ENCODE data around the gene E2F6.
A peak's percentile ranks its signal among the peaks of the same experiment; 100 is the strongest.
"Not testable (repeated sequence)": the region's sequence is repeated elsewhere in the genome, so short reads cannot be mapped to it uniquely, and the experiment has no call there.

E2F6 gene

DNA sequence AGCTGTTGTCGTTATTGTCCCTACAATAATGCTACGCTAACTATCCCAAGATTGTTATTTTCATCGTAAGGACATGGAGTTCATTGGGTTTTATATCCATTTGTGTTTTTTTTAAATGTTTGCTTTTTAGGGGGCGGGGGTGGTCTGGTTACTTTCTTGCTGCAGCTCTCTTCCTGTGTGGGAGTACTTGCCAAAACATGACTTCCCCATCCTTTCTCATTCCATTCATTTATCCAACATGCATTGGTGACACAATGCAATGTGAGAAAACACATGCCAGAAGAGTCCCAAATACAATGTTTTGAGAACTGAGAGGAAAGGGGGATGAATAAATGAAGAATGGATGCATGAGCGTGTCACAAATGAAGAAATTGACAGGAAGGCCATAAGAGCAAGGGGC, 55.9 kb downstream of the E2F6 start:
- peaks cover 6 to 26% (median 19%) of the 10 kb centered on the region in 5 donors for H3K4me1 ChIP-seq (ENCODE audit: control insufficient read depth in 5 of 5, insufficient read depth in 5 of 5, low read length in 5 of 5)
- no peaks in the 10 kb centered on the region for H3K9me3 ChIP-seq (ENCODE audit: control insufficient read depth in 5 of 5, low read length in 5 of 5)
- H3K27me3 ChIP-seq (ENCODE audit: control insufficient read depth in 5 of 5, insufficient read depth in 4 of 5, low read length in 5 of 5): no peaks in the 10 kb centered on the region
- no peaks in the 10 kb centered on the region for H3K36me3 ChIP-seq (ENCODE audit: control insufficient read depth in 5 of 5, insufficient read depth in 5 of 5, low read length in 5 of 5)
- no peak overlapping the region for H3K27ac ChIP-seq (ENCODE audit: low read depth, low read length)
- no peak overlapping the region for H3K9ac ChIP-seq (ENCODE audit: low read length in 5 of 5)
- no peak overlapping the region for H3K4me3 ChIP-seq (ENCODE audit: low read depth in 1 of 5, low read length in 5 of 5)

DNA sequence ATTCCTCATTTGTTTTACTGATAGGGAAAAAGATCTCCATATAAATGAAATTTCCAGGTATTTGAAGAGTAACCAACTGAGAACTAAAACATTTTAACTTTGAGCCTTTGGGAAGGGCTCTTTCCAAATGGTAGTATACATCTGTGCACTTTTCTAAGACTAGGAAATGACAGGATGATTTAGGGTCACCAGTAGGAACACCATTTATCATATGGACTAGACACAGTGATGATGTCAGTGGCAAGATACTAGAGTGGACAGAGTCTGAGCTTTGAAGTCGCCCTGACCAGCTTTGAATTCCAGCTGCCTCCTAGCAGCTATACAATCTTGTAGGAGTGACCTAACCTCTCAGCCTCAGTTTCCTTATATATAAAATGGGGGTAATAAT, 56.4 kb downstream of the E2F6 start:
- H3K27me3 ChIP-seq (ENCODE audit: control insufficient read depth in 5 of 5, insufficient read depth in 4 of 5, low read length in 5 of 5): no peaks in the 10 kb centered on the region
- H3K27ac ChIP-seq (ENCODE audit: low read depth, low read length): peak overlapping the region; percentile 9
- no peaks in the 10 kb centered on the region for H3K9me3 ChIP-seq (ENCODE audit: control insufficient read depth in 5 of 5, low read length in 5 of 5)
- no peak overlapping the region for H3K4me3 ChIP-seq (ENCODE audit: low read depth in 1 of 5, low read length in 5 of 5)
- no peak overlapping the region for H3K9ac ChIP-seq (ENCODE audit: low read length in 5 of 5)
- peaks cover 6 to 32% (median 23%) of the 10 kb centered on the region in 5 donors for H3K4me1 ChIP-seq (ENCODE audit: control insufficient read depth in 5 of 5, insufficient read depth in 5 of 5, low read length in 5 of 5)
- H3K36me3 ChIP-seq (ENCODE audit: control insufficient read depth in 5 of 5, insufficient read depth in 5 of 5, low read length in 5 of 5): no peaks in the 10 kb centered on the region

DNA sequence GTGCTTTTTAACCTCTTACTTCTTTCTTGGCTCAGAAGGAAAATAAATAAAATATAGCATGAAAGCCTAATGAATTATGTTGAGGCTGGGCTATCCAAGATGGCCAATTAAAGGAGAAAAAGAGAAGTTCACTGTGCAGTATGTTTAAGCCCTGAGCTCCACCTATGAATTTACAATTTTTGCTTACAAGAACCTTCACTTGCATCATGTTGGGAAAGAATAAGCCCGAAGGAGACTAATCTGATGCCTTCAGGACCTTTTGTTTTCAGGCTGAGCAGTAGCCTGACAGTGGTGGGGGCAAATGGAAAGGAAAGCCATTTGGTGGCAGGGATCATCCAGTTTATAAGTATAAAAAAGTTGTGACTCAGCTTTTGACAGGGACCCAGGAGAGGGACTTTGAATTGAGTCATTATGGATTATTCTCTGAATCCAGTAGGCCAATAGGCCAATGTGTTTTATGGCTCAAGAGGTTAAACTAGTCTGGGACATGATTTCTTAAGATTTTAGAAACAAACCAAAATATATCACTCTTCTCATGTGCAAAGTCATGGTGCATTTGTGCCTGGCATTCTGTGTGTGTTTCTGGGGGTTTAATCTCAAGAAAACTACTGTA, 56.9 kb downstream of the E2F6 start:
- H3K27ac ChIP-seq (ENCODE audit: low read depth, low read length): peak overlapping the region; percentile 9
- no peaks in the 10 kb centered on the region for H3K9me3 ChIP-seq (ENCODE audit: control insufficient read depth in 5 of 5, low read length in 5 of 5)
- peaks cover 6 to 36% (median 24%) of the 10 kb centered on the region in 5 donors for H3K4me1 ChIP-seq (ENCODE audit: control insufficient read depth in 5 of 5, insufficient read depth in 5 of 5, low read length in 5 of 5)
- H3K9ac ChIP-seq (ENCODE audit: low read length in 5 of 5): no peak overlapping the region
- no peaks in the 10 kb centered on the region for H3K27me3 ChIP-seq (ENCODE audit: control insufficient read depth in 5 of 5, insufficient read depth in 4 of 5, low read length in 5 of 5)
- H3K4me3 ChIP-seq (ENCODE audit: low read depth in 1 of 5, low read length in 5 of 5): no peak overlapping the region
- H3K36me3 ChIP-seq (ENCODE audit: control insufficient read depth in 5 of 5, insufficient read depth in 5 of 5, low read length in 5 of 5): no peaks in the 10 kb centered on the region

DNA sequence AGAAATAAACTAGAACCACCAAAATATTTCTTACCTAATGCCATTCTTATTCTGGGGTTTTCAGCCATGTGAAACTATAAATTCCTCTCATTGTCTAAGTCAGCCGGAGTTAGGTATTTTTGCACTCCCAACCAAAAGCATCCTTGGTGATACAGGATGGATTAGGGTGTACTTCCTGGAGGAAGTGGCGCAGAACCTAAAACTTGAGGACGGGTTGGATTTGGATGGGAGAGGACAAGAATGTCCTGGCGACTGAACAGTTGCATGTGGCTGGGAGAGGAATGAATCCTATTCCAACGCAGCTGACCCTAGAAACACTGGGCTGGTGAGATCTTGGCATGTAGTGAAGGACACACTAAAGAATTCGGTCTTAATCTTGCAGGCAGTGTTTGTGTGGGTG, 58.5 kb downstream of the E2F6 start:
- Histone ChIP-seq H3K4me3 (ENCODE audit: low read depth in 1 of 5, low read length in 5 of 5) (no peak overlapping the region), H3K9ac (ENCODE audit: low read length in 5 of 5) (no peak overlapping the region), H3K9me3 (ENCODE audit: control insufficient read depth in 5 of 5, low read length in 5 of 5) (no peaks in the 10 kb centered on the region), H3K4me1 (ENCODE audit: control insufficient read depth in 5 of 5, insufficient read depth in 5 of 5, low read length in 5 of 5) (peaks cover 11 to 43% (median 28%) of the 10 kb centered on the region in 5 donors), H3K36me3 (ENCODE audit: control insufficient read depth in 5 of 5, insufficient read depth in 5 of 5, low read length in 5 of 5) (no peaks in the 10 kb centered on the region), H3K27me3 (ENCODE audit: control insufficient read depth in 5 of 5, insufficient read depth in 4 of 5, low read length in 5 of 5) (no peaks in the 10 kb centered on the region), H3K27ac (ENCODE audit: low read depth, low read length) (peak overlapping the region; percentile 33)

DNA sequence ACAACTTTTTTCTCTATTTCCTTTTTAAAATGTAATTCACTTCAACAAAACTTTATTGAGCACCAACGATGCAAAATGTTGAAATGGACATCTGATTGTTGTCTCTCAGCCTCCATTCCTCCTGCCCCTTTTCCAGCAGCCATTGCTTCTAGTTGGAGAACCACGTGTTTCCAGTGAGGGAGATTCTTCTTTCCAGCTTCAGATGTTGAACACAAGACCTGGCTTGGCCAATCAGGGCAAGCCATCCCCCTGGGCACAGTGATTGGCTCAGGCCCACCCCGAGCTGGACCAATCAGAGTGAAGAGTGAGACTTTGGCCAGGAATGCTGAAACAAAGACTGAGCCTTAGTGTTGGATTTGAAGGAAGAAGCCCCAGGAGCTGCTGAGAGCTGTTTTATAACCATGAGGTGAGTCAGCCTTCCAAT, 59.0 kb downstream of the E2F6 start:
- peak overlapping the region in 1 of 5 donors; percentile 11 for H3K9ac ChIP-seq (ENCODE audit: low read length in 5 of 5)
- H3K4me1 ChIP-seq (ENCODE audit: control insufficient read depth in 5 of 5, insufficient read depth in 5 of 5, low read length in 5 of 5): peaks cover 8 to 39% (median 25%) of the 10 kb centered on the region in 5 donors
- no peaks in the 10 kb centered on the region for H3K27me3 ChIP-seq (ENCODE audit: control insufficient read depth in 5 of 5, insufficient read depth in 4 of 5, low read length in 5 of 5)
- H3K4me3 ChIP-seq (ENCODE audit: low read depth in 1 of 5, low read length in 5 of 5): peak overlapping the region in 1 of 5 donors; percentile 20
- H3K9me3 ChIP-seq (ENCODE audit: control insufficient read depth in 5 of 5, low read length in 5 of 5): no peaks in the 10 kb centered on the region
- no peaks in the 10 kb centered on the region for H3K36me3 ChIP-seq (ENCODE audit: control insufficient read depth in 5 of 5, insufficient read depth in 5 of 5, low read length in 5 of 5)
- H3K27ac ChIP-seq (ENCODE audit: low read depth, low read length): peak overlapping the region; percentile 33

DNA sequence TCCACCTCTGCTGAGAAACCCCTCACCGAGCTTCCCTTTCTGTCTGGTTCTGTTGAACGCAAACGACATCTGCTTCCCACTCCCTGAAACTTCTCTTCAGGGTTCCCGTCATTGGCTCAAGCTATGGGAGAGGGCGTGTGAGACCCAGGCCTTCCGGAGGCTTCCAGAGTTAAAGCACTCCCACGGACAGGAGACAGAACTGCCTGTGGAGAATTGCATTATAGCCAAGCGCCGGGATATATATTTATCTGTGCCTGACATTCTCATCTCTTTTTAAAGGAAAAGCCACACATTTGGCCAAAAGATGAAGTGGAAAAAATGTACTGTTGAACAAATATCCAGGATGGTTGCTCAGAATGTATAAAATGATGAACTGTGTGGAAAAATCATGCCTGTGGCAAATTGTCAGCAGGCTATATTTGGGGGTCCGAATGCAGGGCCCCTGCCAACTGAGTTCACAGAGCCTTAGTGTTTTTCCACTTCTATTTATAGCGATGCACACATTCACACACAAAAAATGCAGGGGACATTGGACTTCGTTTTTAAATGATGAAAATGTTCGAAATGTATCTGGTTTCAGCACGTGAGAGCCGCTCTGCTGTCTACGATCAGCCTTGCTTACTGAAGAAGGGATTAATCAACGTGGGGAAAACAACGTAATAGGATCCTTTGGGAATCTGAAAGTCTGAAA, 59.5 kb downstream of the E2F6 start:
- H3K27me3 ChIP-seq (ENCODE audit: control insufficient read depth in 5 of 5, insufficient read depth in 4 of 5, low read length in 5 of 5): no peaks in the 10 kb centered on the region
- peaks cover 4 to 35% (median 20%) of the 10 kb centered on the region in 5 donors for H3K4me1 ChIP-seq (ENCODE audit: control insufficient read depth in 5 of 5, insufficient read depth in 5 of 5, low read length in 5 of 5)
- H3K9ac ChIP-seq (ENCODE audit: low read length in 5 of 5): peak overlapping the region in 1 of 5 donors; percentile 11
- peak overlapping the region in 2 of 5 donors; percentile 11 to 20 for H3K4me3 ChIP-seq (ENCODE audit: low read depth in 1 of 5, low read length in 5 of 5)
- H3K27ac ChIP-seq (ENCODE audit: low read depth, low read length): no peak overlapping the region
- no peaks in the 10 kb centered on the region for H3K9me3 ChIP-seq (ENCODE audit: control insufficient read depth in 5 of 5, low read length in 5 of 5)
- no peaks in the 10 kb centered on the region for H3K36me3 ChIP-seq (ENCODE audit: control insufficient read depth in 5 of 5, insufficient read depth in 5 of 5, low read length in 5 of 5)

DNA sequence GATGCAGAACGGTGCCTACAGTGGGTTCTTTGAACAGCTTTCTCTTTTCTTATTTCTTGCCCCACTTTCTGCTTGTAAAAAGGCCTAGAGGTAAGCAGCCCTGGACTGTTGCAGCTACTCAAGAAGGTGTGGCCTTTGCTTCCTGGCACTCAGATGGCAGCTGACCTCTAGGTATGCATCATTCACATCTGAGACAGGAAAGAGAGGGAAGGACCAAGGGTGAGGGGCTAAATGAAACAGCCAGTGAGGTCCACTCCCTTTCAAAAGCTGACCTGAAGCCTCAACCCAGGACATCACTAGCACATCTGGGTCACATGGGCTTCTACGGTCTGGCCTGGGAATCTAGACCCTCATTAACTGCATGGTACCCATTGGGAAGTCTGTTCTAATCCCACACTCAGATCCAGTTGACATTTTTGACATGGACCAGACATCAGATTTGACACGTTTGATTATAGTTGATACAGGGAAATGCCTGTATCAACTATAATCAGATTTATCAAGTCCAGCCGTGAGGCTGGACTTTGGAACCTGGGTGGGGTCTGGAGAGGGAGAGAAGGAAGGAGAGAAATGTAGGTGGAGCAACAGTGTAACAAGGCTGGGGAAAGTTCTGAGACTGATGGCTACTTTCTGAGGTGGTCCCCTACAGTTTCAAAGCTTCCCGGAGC, 60.2 kb downstream of the E2F6 start:
- Histone ChIP-seq H3K27ac (ENCODE audit: low read depth, low read length) (no peak overlapping the region), H3K4me3 (ENCODE audit: low read depth in 1 of 5, low read length in 5 of 5) (no peak overlapping the region)

DNA sequence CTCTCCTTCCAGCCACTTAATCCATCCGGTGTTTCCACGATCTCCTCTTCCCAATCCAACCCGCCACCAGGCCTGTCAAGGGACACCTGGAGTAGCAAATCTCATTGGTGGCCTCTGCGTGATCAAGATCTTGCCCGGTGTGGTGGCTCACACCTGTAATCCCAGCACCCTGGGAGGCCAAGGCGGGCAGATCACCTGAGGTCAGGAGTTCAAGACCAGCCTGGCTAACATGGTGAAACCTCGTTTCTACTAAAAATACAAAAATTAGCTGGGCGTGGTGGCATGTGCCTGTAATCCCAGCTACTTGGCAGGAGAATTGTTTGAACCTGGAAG, 60.9 kb downstream of the E2F6 start:
- not testable (repeated sequence) for H3K9me3 ChIP-seq (ENCODE audit: control insufficient read depth in 5 of 5, low read length in 5 of 5); H3K36me3 ChIP-seq (ENCODE audit: control insufficient read depth in 5 of 5, insufficient read depth in 5 of 5, low read length in 5 of 5); H3K9ac ChIP-seq (ENCODE audit: low read length in 5 of 5); H3K27ac ChIP-seq (ENCODE audit: low read depth, low read length); H3K4me3 ChIP-seq (ENCODE audit: low read depth in 1 of 5, low read length in 5 of 5); H3K27me3 ChIP-seq (ENCODE audit: control insufficient read depth in 5 of 5, insufficient read depth in 4 of 5, low read length in 5 of 5)
- peaks cover 4 to 32% (median 19%) of the 10 kb centered on the region in 5 donors for H3K4me1 ChIP-seq (ENCODE audit: control insufficient read depth in 5 of 5, insufficient read depth in 5 of 5, low read length in 5 of 5)

More for the DNA sequence above, 60.2 kb downstream of the E2F6 start:
- H3K36me3 ChIP-seq (ENCODE audit: control insufficient read depth in 5 of 5, insufficient read depth in 5 of 5, low read length in 5 of 5): no peaks in the 10 kb centered on the region
- peaks cover 4 to 32% (median 19%) of the 10 kb centered on the region in 5 donors for H3K4me1 ChIP-seq (ENCODE audit: control insufficient read depth in 5 of 5, insufficient read depth in 5 of 5, low read length in 5 of 5)
- H3K9ac ChIP-seq (ENCODE audit: low read length in 5 of 5): no peak overlapping the region
- no peaks in the 10 kb centered on the region for H3K9me3 ChIP-seq (ENCODE audit: control insufficient read depth in 5 of 5, low read length in 5 of 5)
- H3K27me3 ChIP-seq (ENCODE audit: control insufficient read depth in 5 of 5, insufficient read depth in 4 of 5, low read length in 5 of 5): no peaks in the 10 kb centered on the region

DNA sequence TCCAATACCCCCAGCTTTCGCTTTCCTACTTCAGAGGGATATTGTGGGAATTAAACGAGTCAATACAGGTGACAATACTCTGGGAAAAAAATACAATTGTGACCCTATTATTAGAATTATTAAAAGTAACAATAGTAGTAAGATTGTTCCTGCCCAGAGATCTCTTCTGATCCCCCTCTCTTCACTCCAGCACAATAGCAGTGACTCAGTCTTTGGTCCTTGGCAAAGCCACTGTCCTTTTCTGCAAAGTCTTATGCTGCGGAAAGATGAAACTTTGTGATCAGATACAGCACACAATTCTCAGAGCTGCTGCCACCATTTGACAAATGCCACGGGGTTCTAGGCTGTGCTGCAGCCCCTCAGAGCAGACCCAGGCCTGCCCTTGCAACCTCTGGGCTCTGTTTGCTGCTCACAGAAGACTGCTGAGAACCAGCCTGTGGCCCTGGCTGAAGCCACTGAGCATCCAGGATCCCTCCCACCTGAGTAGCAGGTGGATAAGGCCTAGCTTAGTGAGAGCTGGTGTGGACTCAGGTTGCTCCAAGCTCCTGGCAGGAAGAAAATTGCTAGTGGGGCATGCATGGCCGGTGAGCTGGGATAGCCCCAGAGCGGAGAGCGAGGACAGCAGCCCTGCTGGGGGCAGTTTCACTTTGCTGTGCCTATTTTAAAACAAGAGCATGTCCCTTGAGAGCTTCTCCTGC, 61.4 kb downstream of the E2F6 start:
- H3K4me3 ChIP-seq (ENCODE audit: low read depth in 1 of 5, low read length in 5 of 5): no peak overlapping the region
- H3K9me3 ChIP-seq (ENCODE audit: control insufficient read depth in 5 of 5, low read length in 5 of 5): no peaks in the 10 kb centered on the region
- no peak overlapping the region for H3K9ac ChIP-seq (ENCODE audit: low read length in 5 of 5)
- no peaks in the 10 kb centered on the region for H3K36me3 ChIP-seq (ENCODE audit: control insufficient read depth in 5 of 5, insufficient read depth in 5 of 5, low read length in 5 of 5)
- peak overlapping the region; percentile 26 for H3K27ac ChIP-seq (ENCODE audit: low read depth, low read length)
- H3K27me3 ChIP-seq (ENCODE audit: control insufficient read depth in 5 of 5, insufficient read depth in 4 of 5, low read length in 5 of 5): no peaks in the 10 kb centered on the region
- H3K4me1 ChIP-seq (ENCODE audit: control insufficient read depth in 5 of 5, insufficient read depth in 5 of 5, low read length in 5 of 5): peaks cover 4 to 32% (median 19%) of the 10 kb centered on the region in 5 donors

DNA sequence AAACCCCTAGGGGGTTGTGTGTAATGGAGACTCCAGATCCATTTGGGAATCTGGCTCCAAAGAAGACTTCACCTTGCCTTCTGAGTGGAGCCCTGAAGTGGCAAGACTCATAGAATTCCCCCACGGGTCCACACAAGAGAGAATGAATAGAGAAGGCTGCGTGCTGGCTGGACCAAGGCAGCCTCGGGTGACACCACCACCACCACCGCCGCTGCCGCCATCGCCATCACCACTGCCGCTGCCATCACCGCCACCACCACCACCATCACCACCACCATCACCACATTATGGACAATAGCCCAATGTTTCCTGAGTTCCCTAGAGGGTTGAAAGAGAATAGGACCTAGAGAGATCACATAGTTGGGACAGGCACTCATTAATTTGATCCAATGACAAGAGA, 63.5 kb downstream of the E2F6 start:
- H3K27me3 ChIP-seq (ENCODE audit: control insufficient read depth in 5 of 5, insufficient read depth in 4 of 5, low read length in 5 of 5): no peaks in the 10 kb centered on the region
- no peak overlapping the region for H3K9ac ChIP-seq (ENCODE audit: low read length in 5 of 5)
- peaks cover 4 to 32% (median 19%) of the 10 kb centered on the region in 5 donors for H3K4me1 ChIP-seq (ENCODE audit: control insufficient read depth in 5 of 5, insufficient read depth in 5 of 5, low read length in 5 of 5)
- no peak overlapping the region for H3K27ac ChIP-seq (ENCODE audit: low read depth, low read length)
- H3K9me3 ChIP-seq (ENCODE audit: control insufficient read depth in 5 of 5, low read length in 5 of 5): no peaks in the 10 kb centered on the region
- H3K36me3 ChIP-seq (ENCODE audit: control insufficient read depth in 5 of 5, insufficient read depth in 5 of 5, low read length in 5 of 5): no peaks in the 10 kb centered on the region
- no peak overlapping the region for H3K4me3 ChIP-seq (ENCODE audit: low read depth in 1 of 5, low read length in 5 of 5)

Data from subcutaneous abdominal adipose tissue (tissue), 5 donors.